ENCODE results near the gene IQCB1.

Gene IQCB1

DNA sequence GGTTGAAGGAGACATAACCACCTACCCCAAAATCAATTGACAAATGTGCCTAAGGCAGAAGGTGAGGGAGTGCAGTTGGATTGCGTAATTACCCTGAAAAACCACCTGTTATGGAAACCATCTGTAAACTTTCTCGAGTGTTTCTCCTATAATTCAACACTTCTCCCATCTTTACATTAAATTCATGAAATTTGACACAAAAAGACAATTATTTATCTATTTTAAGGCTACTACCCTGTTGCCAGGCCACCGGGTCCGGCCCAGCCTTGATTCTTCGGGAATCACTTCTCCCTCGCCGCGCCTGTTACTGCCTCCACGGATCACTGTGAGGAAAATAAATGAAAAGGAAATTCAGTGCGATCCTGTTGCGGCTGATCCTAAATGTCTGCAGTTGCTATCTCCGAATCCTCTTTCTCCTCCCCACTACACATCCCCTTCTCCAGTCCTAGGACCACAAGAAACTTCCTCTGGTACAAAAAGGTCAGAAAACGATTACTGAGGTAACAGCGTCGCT lies 646 bp downstream of the IQCB1 start:
- Histone ChIP-seq H3K36me3 (ENCODE audit: insufficient read depth, insufficient read length, low read length) (peaks cover 40% of the 10 kb centered on the region), H3K4me1 (ENCODE audit: insufficient read depth, insufficient read length) (no peaks in the 10 kb centered on the region), H3K9ac (ENCODE audit: insufficient read length, low read depth) (peak overlapping the region; percentile 73), H3K4me3 (ENCODE audit: insufficient read length, low read depth) (peak overlapping the region; percentile 65), H3K27me3 (ENCODE audit: insufficient read depth, insufficient read length) (peaks cover 10% of the 10 kb centered on the region), H3K9me3 (ENCODE audit: insufficient read depth, low read length) (no peaks in the 10 kb centered on the region)
- TF ChIP-seq ZNF274 (IDR thresholded peaks at IDR 0.05; ENCODE audit: low read depth, low read length) (no peak), YY1 (IDR thresholded peaks at IDR 0.05; ENCODE audit: insufficient read depth, insufficient read length) (no peak), SUZ12 (IDR thresholded peaks at IDR 0.05; ENCODE audit: extremely low read depth, insufficient read depth, insufficient read length) (no peak)
- no peak for DNase-seq (ENCODE audit: low read depth, low spot score)

- Histone ChIP-seq H3K9me3 (ENCODE audit: insufficient read depth, low read length) (peaks cover 13% of the 10 kb centered on the region; the same call in 1 of the 2 replicates), H3K4me3 (ENCODE audit: insufficient read length, low read depth) (no peak overlapping the region), H3K36me3 (ENCODE audit: insufficient read depth, insufficient read length, low read length) (peaks cover 65% of the 10 kb centered on the region), H3K9ac (ENCODE audit: insufficient read length, low read depth) (no peak overlapping the region), H3K27me3 (ENCODE audit: insufficient read depth, insufficient read length) (no peaks in the 10 kb centered on the region), H3K4me1 (ENCODE audit: insufficient read depth, insufficient read length) (no peaks in the 10 kb centered on the region)
- TF ChIP-seq YY1 (IDR thresholded peaks at IDR 0.05; ENCODE audit: insufficient read depth, insufficient read length) (no peak), ZNF274 (IDR thresholded peaks at IDR 0.05; ENCODE audit: low read depth, low read length) (no peak), SUZ12 (IDR thresholded peaks at IDR 0.05; ENCODE audit: extremely low read depth, insufficient read depth, insufficient read length) (no peak)
- DNase-seq (ENCODE audit: low read depth, low spot score), result no peak
Observed at GRCh38 chr3:121822973-121823372, 11.9 kb downstream of the IQCB1 start.

GRCh38 chr3:121821421-121822199 lies 13.2 kb downstream of the IQCB1 start:
- no peak for DNase-seq (ENCODE audit: low read depth, low spot score)
- Histone ChIP-seq H3K36me3 (ENCODE audit: insufficient read depth, insufficient read length, low read length) (peaks cover 65% of the 10 kb centered on the region), H3K9me3 (ENCODE audit: insufficient read depth, low read length) (peaks cover 13% of the 10 kb centered on the region; the same call in 1 of the 2 replicates), H3K4me1 (ENCODE audit: insufficient read depth, insufficient read length) (no peaks in the 10 kb centered on the region), H3K27me3 (ENCODE audit: insufficient read depth, insufficient read length) (no peaks in the 10 kb centered on the region), H3K4me3 (ENCODE audit: insufficient read length, low read depth) (no peak overlapping the region), H3K9ac (ENCODE audit: insufficient read length, low read depth) (no peak overlapping the region)
- no peak for TF ChIP-seq YY1 (IDR thresholded peaks at IDR 0.05; ENCODE audit: insufficient read depth, insufficient read length)
- no peak for TF ChIP-seq SUZ12 (IDR thresholded peaks at IDR 0.05; ENCODE audit: extremely low read depth, insufficient read depth, insufficient read length)
- no peak for TF ChIP-seq ZNF274 (IDR thresholded peaks at IDR 0.05; ENCODE audit: low read depth, low read length)

- TF ChIP-seq ZNF274 (IDR thresholded peaks at IDR 0.05; ENCODE audit: low read depth, low read length), result no peak
- TF ChIP-seq YY1 (IDR thresholded peaks at IDR 0.05; ENCODE audit: insufficient read depth, insufficient read length), result no peak
- H3K9ac ChIP-seq (ENCODE audit: insufficient read length, low read depth), result no peak overlapping the region
Observed at GRCh38 chr3:121819236-121819635, 15.6 kb downstream of the IQCB1 start.

GRCh38 chr3:121818578-121818977 lies 16.3 kb downstream of the IQCB1 start:
- no peak overlapping the region for H3K4me3 ChIP-seq (ENCODE audit: insufficient read length, low read depth)
- H3K27me3 ChIP-seq (ENCODE audit: insufficient read depth, insufficient read length), result no peaks in the 10 kb centered on the region
- H3K4me1 ChIP-seq (ENCODE audit: insufficient read depth, insufficient read length), result no peaks in the 10 kb centered on the region
- H3K9ac ChIP-seq (ENCODE audit: insufficient read length, low read depth), result no peak overlapping the region
- DNase-seq (ENCODE audit: low read depth, low spot score), result no peak
- TF ChIP-seq ZNF274 (IDR thresholded peaks at IDR 0.05; ENCODE audit: low read depth, low read length) (no peak), SUZ12 (IDR thresholded peaks at IDR 0.05; ENCODE audit: extremely low read depth, insufficient read depth, insufficient read length) (no peak), YY1 (IDR thresholded peaks at IDR 0.05; ENCODE audit: insufficient read depth, insufficient read length) (no peak)
- peaks cover 46% of the 10 kb centered on the region for H3K36me3 ChIP-seq (ENCODE audit: insufficient read depth, insufficient read length, low read length)
- H3K9me3 ChIP-seq (ENCODE audit: insufficient read depth, low read length), result peaks cover 8% of the 10 kb centered on the region

More at GRCh38 chr3:121819236-121819635, 15.6 kb downstream of the IQCB1 start:
- peaks cover 12% of the 10 kb centered on the region for H3K9me3 ChIP-seq (ENCODE audit: insufficient read depth, low read length)
- no peak overlapping the region for H3K4me3 ChIP-seq (ENCODE audit: insufficient read length, low read depth)
- no peaks in the 10 kb centered on the region for H3K4me1 ChIP-seq (ENCODE audit: insufficient read depth, insufficient read length)
- H3K27me3 ChIP-seq (ENCODE audit: insufficient read depth, insufficient read length), result no peaks in the 10 kb centered on the region
- no peak for DNase-seq (ENCODE audit: low read depth, low spot score)
- peaks cover 46% of the 10 kb centered on the region for H3K36me3 ChIP-seq (ENCODE audit: insufficient read depth, insufficient read length, low read length)

GRCh38 chr3:121817753-121818152 lies 17.1 kb downstream of the IQCB1 start:
- Histone ChIP-seq H3K4me1 (ENCODE audit: insufficient read depth, insufficient read length) (no peaks in the 10 kb centered on the region), H3K9ac (ENCODE audit: insufficient read length, low read depth) (no peak overlapping the region), H3K9me3 (ENCODE audit: insufficient read depth, low read length) (peaks cover 1% of the 10 kb centered on the region), H3K27me3 (ENCODE audit: insufficient read depth, insufficient read length) (no peaks in the 10 kb centered on the region), H3K4me3 (ENCODE audit: insufficient read length, low read depth) (no peak overlapping the region), H3K36me3 (ENCODE audit: insufficient read depth, insufficient read length, low read length) (peaks cover 39% of the 10 kb centered on the region)
- DNase-seq (ENCODE audit: low read depth, low spot score), result no peak
- no peak for TF ChIP-seq YY1 (IDR thresholded peaks at IDR 0.05; ENCODE audit: insufficient read depth, insufficient read length)
- TF ChIP-seq SUZ12 (IDR thresholded peaks at IDR 0.05; ENCODE audit: extremely low read depth, insufficient read depth, insufficient read length), result no peak
- no peak for TF ChIP-seq ZNF274 (IDR thresholded peaks at IDR 0.05; ENCODE audit: low read depth, low read length)

DNA sequence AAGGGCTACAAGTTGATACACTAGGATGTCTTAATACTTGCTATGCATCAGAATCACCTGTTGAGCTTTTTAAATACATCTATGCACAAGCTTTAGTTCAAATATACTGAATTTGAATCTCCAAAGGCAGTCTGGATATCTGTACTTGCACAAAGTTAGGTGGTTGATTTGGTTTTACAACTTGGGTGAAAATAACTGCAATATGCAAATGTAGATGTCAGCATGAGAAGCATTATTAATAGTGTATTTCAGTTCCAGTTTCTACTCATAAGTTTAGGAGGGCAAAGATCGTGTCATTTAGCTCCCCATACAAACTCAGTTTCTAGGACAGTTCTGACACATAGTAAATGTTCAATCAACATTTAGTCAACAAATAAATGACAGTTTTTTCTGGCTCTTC lies 25.6 kb downstream of the IQCB1 start:
- DNase-seq (ENCODE audit: low read depth, low spot score), result no peak
- TF ChIP-seq YY1 (IDR thresholded peaks at IDR 0.05; ENCODE audit: insufficient read depth, insufficient read length), result no peak
- no peak for TF ChIP-seq ZNF274 (IDR thresholded peaks at IDR 0.05; ENCODE audit: low read depth, low read length)
- TF ChIP-seq SUZ12 (IDR thresholded peaks at IDR 0.05; ENCODE audit: extremely low read depth, insufficient read depth, insufficient read length), result no peak
- H3K9ac ChIP-seq (ENCODE audit: insufficient read length, low read depth), result no peak overlapping the region
- peaks cover 48% of the 10 kb centered on the region for H3K36me3 ChIP-seq (ENCODE audit: insufficient read depth, insufficient read length, low read length)
- no peaks in the 10 kb centered on the region for H3K9me3 ChIP-seq (ENCODE audit: insufficient read depth, low read length)
- no peak overlapping the region for H3K4me3 ChIP-seq (ENCODE audit: insufficient read length, low read depth)
- no peaks in the 10 kb centered on the region for H3K4me1 ChIP-seq (ENCODE audit: insufficient read depth, insufficient read length)
- H3K27me3 ChIP-seq (ENCODE audit: insufficient read depth, insufficient read length), result no peaks in the 10 kb centered on the region

All from NT2/D1 (cell line).